Measurements from ENCODE around the gene TOR1B. TPM values are rescaled to one million over a fixed set of nuclear protein-coding genes. Genes with fewer than 3 reads are reported as not detected.

The TOR1B gene
- total RNA-seq, 2 experiments from 2014 or later, result 18.0 to 22.1 TPM

Other genes with a start within 250 kb of the TOR1B start
- gene C9orf50, start 182.1 kb upstream of the TOR1B start, total RNA-seq, result not detected
- 10 to 100 TPM; 50.1 to 69.2 TPM for gene NTMT1, start 177.0 kb upstream of the TOR1B start, total RNA-seq
- gene ASB6, start 161.0 kb upstream of the TOR1B start, total RNA-seq, result 10 to 100 TPM; 13.4 to 15.0 TPM
- under 1 TPM; 0.49 to 0.57 TPM for gene PRRX2, start 137.5 kb upstream of the TOR1B start, total RNA-seq
- under 1 TPM; 0.09 to 0.16 TPM for gene PTGES, start 50.1 kb upstream of the TOR1B start, total RNA-seq
- 10 to 100 TPM; 34.9 to 39.7 TPM for gene TOR1A, start 21.0 kb downstream of the TOR1B start, total RNA-seq
- 10 to 100 TPM; 42.8 to 59.8 TPM for gene C9orf78, start 32.1 kb downstream of the TOR1B start, total RNA-seq
- gene USP20, start 32.3 kb downstream of the TOR1B start, total RNA-seq, result 10 to 100 TPM; 37.6 to 48.5 TPM
- 100 to 1,000 TPM; 254 to 354 TPM for gene FNBP1, start 240.0 kb downstream of the TOR1B start, total RNA-seq

Data from activated CD4-positive, alpha-beta T cell treated with anti-CD3 and anti-CD28 coated beads for 36 hours (primary cell).